RCC 7860 (cell line): ENCODE results near the gene CHID1.

Experiments
- DNase-seq: peaks from one replicate; pipeline ENCODE4 v3.0.0-alpha.2; 2015; ENCODE audit warnings: low spot score
- FAIRE-seq: peaks from 2 replicates; lab custom pipeline; 2012; peaks lifted over from hg19 to GRCh38; lab: Jason Lieb, UNC

The CHID1 gene

GRCh38 chr11:850775-851763, 59.5 kb downstream of the CHID1 start:
- FAIRE-seq (no peak), DNase-seq (no peak)

DNA sequence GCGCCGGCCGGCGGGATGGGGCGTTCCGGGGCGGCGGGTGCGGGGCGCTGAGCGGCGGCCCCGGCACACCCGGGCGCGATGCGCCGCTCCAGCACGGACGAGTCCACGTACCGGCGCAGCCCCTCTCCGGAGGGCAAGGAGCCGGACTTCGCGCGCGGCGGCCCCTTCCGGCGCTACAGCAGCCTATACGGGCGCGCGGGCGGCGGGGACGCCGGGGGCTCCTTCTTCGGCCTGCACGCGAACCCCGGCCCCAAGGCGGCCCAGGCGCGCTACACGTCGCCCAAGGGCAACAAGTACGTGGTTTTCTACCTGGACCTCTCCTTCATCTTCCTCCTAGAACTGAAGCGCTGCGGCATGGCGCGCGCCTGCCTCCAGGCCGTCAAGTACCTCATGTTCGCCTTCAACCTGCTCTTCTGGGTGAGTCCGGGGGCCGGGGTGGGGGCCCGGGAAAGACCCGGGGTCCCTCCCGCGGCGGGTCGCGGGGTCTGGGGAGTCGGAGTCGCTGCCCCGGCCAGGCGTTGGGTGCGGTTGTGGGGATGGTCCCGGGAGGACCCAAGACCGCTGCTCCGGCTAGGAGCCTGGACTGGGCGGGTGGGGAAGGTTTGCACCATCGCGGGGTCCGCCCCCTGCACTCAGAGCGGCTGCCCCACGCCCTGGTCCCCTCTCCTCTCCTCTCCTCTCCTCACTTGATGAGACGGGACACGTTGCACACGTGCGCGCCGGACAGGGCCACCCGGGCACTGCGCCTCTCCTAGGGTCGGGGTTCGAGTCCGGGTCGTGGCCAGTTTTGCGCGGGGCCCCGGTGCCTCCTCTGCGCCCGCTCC, 60.4 kb downstream of the CHID1 start:
- FAIRE-seq = no peak
- no peak for DNase-seq

DNA sequence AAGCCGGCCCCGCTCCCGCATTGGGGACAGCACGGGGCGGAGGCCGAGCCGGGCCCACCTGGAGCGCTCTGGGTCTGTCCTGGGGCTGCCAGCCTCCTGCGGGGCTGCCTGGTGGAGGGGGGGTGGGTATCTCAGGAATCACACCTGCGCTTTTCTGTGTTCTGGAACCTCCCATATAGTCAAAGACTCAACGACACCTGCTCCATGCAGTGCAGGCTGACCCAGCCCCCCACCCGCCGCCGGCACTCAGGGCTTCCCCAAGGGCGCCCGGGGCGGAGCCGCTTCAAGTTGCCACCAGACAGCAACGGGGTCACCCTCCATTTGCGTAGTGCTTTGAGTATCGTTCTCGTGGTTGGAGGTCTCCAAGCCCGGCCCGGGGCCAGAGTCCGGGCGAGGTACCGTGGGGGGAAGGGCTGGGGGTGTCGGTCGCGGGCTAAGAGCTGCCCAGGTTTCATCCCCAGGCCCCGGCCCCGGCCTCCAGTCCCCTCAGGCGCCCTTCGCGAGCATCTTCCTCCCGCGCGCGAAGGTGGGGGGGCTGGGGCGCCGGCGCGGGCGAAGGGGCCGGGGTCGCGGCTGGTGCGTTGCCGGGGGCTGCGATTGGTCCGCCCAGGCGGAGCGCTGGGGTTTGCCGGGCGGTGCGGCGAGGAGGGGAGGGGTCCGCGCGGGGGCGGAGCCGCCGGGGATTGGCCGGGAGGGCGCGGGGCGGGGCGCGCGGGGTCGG, 61.3 kb downstream of the CHID1 start:
- DNase-seq = no peak
- no peak for FAIRE-seq

DNA sequence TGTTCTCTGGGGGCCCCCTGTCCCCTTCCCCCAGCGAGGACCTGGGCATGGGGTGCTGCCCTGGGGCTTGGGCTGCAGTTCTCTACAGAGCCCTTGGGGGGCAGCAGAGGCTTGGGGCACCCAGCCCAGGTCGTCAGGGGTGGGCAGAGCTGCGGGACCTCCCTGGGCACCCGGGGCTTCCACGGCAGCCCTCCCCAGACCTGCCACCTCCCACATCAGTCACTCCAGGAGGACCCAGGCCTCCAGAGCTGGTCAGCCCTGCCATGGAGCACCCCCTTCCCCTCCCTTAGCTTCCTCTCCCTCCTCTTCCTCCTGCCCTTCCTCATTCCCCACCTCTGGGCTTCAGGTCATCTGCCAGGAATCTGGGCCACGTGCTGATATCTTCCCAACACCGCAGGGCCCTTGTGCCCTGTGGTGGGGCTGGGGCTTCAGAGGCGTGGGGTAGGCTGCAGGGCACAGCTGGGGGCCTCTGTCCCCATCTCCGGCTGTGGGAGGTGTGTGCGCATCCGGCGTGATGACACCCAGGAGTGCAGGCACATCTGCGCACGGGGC, 62.2 kb downstream of the CHID1 start:
- DNase-seq = no peak
- FAIRE-seq = no peak

- FAIRE-seq = no peak
- DNase-seq = no peak
Observed at GRCh38 chr11:847876-848275, 62.7 kb downstream of the CHID1 start.

DNA sequence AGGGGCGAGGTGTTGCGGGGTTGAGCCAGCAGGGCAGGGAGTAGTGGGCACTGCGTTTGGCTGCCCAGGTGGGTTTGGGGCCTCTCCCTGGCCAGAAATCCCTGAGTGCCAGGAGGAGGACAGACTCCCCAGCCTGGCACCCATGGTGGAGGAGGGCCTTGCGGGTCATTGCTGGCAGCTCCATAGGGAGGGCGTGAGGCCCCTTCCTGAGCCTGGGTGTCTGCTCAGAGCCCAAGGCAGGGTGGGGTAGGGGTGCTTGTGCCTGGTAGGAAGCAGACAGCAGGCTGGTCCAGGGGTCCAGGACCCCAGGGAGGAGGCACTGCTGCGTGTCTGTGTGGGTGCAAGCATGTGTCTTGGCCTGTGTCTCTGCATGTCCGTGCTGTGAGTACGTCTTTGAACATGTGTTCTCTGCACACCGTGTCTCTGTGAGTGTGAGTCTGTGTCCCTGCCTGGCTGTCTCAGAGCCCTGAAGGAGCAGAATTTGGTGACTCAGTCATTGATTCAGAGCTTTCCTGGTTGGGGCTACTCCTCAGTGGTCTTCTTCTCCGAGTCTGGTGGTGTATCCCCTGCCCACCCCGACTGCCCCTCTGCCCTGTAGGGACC, 64.0 kb downstream of the CHID1 start:
- DNase-seq = no peak
- no peak for FAIRE-seq

GRCh38 chr11:845872-846495, 64.6 kb downstream of the CHID1 start:
- DNase-seq (no peak), FAIRE-seq (no peak)

DNA sequence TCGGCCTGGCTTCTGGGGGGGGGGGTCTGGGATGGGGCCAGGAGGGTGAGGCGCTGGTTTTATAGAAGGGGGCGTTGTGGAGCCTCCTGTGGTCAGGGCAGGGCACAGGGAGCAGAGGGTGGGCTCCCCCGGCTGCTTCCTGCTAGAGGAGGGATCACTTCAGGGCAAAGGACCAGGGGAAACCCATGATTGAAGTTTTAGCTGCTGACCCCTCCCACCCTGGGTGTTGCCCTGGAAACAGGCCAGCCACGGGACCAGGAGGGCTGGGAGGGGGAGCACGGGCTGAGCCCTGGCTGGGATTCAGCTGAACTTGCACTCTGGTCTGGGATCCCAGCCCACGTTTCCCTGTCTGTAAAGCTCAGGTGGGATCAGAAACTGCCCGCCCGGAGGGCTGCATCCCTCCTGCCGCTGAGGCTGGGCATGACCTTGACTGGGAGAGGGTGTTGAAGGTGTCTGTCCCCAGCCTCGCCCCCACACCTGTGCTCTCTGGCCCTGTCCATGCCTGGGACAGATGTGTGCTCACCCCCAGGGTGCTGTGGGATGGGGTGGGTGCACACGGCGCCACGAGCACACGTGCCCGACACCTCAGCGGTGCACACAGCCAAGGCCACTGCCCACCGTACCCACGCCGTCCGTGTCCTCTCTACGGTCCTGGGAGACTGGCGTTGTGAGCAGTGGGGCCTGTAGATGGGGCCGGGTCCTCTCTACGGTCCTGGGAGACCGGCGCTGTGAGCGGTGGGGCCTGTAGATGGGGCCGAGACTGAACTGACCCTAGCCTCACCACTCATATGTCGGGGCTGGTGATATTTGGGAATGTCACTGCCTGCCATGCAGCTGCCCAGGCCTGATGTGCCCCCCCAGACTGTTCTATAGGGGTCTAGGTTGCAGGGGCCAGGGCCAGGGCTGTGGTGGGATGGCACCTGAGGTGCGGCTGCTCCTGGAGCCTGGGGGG, 65.6 kb downstream of the CHID1 start:
- DNase-seq (peak; percentile 75), FAIRE-seq (peak; percentile 34)

DNA sequence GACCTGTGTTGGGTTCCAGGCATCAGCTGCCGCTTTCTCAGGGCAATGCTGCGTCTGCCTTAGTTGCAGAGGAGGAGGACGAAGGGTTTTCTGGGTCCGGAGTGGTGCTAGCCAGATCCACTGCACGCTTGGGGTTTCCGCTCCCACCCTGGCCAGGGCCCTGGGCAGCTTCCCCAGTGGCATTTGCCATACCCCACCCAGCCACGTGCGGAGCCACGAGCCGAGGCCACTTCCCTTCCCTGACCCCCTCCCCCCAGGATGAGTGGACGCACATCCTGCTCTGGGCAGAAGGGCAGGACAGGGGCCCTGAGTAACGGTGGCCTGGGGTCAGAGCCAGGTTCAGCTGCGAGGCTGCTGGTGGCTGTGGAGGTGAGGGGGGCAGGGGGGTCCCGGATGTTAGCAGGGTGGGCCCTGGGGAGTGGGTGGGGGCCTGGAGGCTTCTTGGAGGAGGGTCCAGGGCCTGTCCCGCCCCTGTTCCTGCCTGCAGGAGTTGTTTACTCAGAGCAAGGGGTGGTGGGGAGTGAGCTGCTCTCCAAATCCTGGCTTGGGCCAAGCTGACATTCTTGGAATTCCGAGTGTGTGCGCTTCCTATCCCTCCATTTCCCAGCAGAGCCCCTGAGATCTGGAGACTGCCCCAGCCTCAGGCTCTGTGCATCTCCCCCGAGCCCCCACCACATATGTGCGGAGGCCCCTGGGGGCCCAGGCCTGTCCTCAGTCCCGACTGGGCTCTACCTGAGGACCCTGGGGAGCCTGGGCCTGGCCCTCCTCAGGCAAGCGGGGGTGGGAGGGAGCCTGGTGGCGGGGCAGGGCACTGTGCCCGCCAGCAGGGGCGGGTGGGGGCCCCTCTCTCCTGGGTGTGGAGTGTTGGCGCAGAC, 66.6 kb downstream of the CHID1 start:
- peak; percentile 32 for FAIRE-seq
- DNase-seq = peak; percentile 90

- FAIRE-seq = no peak
- no peak for DNase-seq
Observed at GRCh38 chr11:843086-843734, 67.4 kb downstream of the CHID1 start.

DNA sequence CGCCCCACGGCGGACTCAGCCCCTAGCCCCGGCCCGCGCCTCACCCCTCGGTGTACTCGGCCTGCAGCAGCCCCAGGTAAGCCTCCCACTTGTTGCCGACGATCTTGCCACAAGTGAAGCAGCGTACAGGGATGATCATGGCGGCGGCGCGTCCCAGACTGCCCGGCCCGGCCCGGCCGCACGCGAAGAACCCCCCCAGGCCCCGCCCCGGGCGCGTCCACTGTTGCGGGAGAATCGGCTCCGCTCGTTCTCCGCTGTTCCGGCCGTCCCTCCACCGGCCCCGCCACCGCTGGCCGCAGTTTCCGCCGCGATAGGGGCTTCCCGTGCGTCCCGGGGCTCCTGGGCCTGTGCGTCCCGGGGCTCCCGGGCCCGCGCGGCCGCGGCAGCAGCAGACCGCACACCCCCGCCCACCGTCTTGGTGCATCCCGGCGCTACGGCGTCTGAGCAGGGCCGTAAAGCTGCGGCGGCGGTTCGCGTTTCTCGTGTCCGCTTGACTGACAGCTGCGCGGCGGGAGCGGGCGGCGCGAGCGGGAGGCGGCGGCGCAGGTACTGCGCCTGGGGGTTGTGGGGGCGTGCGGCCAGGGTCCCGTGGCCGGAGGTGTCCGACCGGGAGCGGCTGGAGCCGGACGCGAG, 68.1 kb downstream of the CHID1 start, which contains the start of the genes POLR2L and TSPAN4:
Gene POLR2L, minus strand, starts transcription at position 160 of the 633 bp plus-strand sequence. Its CDS starts 21 bp downstream, at position 139.
Gene TSPAN4, plus strand, starts transcription at position 483 of the 633 bp plus-strand sequence. CDS start 7,453 bp downstream, outside the sequence.
- FAIRE-seq (no peak), DNase-seq (peak; percentile 73)

GRCh38 chr11:841981-842369, 68.6 kb downstream of the CHID1 start:
- FAIRE-seq (no peak), DNase-seq (no peak)

- DNase-seq (no peak), FAIRE-seq (no peak)
Observed at GRCh38 chr11:839875-840617, 70.6 kb downstream of the CHID1 start.

DNA sequence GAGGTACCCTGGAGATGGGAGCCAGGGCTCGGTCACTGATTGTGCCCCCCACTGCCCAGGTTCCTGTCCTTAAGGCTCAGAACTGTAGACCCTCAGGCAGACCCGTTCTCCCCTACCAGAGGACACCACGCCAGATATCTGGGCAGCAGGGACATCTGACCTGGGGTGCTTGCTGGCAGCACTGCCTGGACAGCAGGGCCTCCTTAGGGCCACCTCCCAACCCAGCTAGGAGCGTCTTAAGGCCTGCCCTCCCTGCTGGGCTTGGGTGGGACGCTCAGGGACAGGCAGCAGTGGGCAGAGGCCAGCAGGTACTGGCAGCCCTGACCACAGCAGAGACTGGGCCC, 71.4 kb downstream of the CHID1 start:
- DNase-seq (no peak), FAIRE-seq (no peak)

GRCh38 chr11:838441-839279, 72.0 kb downstream of the CHID1 start:
- DNase-seq = no peak
- FAIRE-seq = no peak
